ENCODE measurements around the gene CCDC141.

CCDC141 gene

GRCh38 chr2:178976351-178976750 is 73.6 kb downstream of the CCDC141 start:
- DNase-seq, result no peak

DNA sequence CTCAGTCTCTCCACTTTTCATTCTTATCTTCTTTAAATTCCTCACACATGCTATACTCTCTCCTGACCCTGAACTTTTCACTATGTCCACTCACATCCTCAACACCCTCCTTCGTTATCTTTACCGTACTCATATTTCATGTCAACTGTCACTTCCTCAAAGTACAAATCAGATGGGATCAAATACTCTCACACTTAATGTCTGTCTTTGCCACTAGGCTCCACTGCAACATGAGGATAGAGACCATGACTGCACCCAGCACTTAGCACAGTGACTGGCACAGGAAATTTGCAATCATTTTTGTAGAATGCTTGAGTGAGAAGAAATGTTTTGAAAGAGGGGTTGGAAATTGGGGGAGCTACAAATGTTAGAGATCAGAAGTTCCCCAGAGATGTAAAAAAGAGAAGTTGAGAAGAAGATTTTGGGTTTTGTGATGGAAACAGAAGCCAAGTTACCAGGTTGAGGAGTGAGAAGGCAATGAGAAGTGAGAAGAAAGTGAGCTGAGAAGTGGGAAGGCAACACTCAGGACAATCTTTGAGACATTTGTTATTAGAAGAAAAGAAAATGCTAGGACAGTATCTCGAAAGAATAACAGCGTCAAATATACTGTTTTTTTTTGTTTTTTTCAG is 87.0 kb downstream of the CCDC141 start:
- DNase-seq, result no peak

- DNase-seq, result no peak
These were observed 87.8 kb downstream of the CCDC141 start for GRCh38 chr2:178962152-178962551.

- no peak for DNase-seq
These were observed 95.9 kb downstream of the CCDC141 start for GRCh38 chr2:178954049-178954448.

- DNase-seq, result no peak
These were observed 98.5 kb downstream of the CCDC141 start for GRCh38 chr2:178951266-178952006.

- no peak for DNase-seq
These were observed 100.4 kb downstream of the CCDC141 start for GRCh38 chr2:178949584-178949983.

- no peak for DNase-seq
These were observed 100.8 kb downstream of the CCDC141 start for GRCh38 chr2:178949151-178949550.

GRCh38 chr2:178947006-178947405 is 102.9 kb downstream of the CCDC141 start:
- no peak for DNase-seq

GRCh38 chr2:178946494-178946893 is 103.4 kb downstream of the CCDC141 start:
- DNase-seq, result no peak

GRCh38 chr2:178943745-178944144 is 106.2 kb downstream of the CCDC141 start:
- DNase-seq, result no peak

- no peak for DNase-seq
These were observed 115.4 kb downstream of the CCDC141 start for GRCh38 chr2:178934571-178934970.

DNA sequence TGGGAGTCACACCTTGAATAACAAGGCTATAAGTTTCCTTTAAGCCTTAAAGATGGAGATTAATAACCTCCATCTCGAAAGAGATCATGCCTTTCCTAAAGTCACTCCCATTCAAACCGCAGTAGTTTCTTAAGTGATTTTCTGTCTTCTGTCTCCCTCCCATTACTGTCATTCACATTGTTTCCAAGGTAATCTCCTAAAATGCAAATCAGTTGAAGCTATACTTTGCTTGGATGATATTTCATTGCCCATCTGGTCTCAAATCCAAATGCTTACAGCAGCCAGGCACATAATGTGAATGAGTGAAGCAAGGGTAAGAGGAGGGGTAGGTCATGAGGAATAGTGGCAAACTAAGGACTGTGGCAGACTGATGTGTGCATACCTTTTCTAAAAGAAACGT is 116.4 kb downstream of the CCDC141 start:
- DNase-seq, result no peak

DNA sequence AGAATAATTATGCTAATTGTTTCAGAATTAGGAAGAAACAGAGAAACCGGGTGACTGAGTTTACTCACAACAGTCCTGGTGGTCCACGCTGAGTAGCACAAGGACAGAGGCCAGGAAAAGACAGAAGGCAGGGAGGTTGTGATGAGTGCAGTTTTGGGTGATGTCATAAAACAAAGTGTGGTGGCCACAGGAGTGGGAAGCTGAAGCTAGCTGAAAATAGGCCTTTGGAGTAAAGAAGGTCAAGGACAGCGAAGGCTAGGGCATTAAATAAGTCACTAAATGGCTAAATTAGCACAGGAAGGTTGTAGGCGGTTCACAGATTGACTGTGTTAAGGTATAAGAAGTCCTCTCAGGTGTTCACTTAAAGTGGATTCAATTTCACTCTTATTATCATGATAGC is 121.9 kb downstream of the CCDC141 start:
- DNase-seq, result no peak

- DNase-seq, result no peak
These were observed 122.8 kb downstream of the CCDC141 start for GRCh38 chr2:178927173-178927572.

- DNase-seq, result no peak
These were observed 125.1 kb downstream of the CCDC141 start for GRCh38 chr2:178924817-178925216.

DNA sequence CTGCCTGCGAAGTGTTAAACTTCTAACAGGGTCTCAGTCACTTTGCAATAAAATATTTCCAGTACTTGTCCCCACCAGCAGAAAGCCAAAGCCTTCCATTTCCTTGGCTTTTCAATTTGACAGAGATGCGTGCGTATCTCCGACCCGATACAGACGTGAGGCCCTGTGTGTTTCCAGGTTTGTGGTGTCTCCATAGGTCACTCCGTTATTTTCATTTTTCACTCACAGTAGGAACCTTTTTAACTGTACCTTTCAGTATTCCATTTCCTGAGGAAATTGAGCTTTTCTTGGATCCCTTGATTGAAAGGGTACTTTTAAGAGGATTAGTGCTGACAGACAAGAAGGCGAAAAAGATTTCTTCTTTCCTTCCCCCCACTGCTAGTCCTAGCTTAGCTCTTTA is 126.4 kb downstream of the CCDC141 start:
- no peak for DNase-seq

DNA sequence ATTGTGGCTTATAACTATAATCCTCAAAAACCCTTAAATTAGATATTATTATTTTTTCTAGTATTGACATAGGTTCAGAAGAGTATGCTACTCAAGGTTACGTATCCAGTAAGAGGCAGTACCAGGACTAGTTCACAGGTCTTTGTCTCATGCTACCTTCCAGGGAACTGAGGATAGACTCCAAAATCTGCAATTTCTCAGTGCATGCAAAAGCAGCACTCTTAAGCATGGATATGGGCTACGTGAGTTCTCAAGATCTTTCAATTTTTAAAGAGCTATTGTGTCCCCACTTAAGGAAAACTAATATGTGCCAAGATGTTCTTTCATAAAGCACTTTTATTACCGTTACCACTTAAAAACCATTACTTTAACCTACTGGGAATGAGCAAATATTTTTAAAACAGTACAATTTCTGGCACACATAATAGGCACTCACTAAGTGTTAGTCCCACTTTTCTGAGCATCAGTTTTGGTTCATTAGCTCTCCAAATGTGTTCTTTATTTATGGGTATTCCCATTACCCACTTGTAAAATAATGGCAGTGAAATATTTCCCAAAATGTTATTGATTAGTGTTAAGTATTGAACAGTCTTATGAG is 128.9 kb downstream of the CCDC141 start:
- DNase-seq, result no peak

- no peak for DNase-seq
These were observed 132.4 kb downstream of the CCDC141 start for GRCh38 chr2:178917555-178917954.

DNA sequence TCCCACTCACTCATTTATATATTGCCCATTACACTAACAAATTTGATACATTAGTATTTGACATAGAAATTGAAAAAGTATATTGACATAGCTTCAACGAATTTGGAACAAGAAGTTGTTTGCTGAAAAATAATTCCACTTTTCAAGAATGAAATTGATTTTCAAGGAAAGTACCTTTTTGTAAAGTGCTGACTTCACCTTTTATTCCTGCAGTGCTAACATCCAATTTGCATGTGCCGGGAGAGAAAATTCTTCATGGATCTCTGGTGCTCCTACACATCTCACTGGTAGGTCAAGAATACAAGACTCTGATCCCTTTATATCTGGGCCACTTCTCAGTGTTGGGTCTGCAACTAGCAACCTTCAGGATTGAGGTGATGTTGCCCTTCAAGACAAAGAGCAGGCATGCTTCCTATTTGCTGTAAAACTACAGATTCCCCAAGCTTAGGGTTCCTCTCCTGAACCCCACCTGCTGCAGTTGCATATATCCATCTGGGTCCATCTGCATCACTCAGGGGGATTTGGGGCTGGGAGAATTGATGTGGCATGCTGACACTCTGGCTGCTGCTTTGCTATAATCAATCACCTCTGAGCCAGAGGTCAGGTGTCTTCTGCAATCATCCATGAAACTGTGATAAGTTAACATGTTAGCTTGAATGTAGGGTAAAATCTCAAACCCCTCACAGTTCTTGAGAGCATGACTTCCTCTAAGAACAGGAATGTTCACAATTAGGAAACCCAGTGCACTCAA is 134.3 kb downstream of the CCDC141 start:
- DNase-seq, result no peak

GRCh38 chr2:178914259-178914849 is 135.6 kb downstream of the CCDC141 start:
- DNase-seq, result peak; percentile 35

GRCh38 chr2:178913049-178913441 is 136.9 kb downstream of the CCDC141 start:
- no peak for DNase-seq

DNA sequence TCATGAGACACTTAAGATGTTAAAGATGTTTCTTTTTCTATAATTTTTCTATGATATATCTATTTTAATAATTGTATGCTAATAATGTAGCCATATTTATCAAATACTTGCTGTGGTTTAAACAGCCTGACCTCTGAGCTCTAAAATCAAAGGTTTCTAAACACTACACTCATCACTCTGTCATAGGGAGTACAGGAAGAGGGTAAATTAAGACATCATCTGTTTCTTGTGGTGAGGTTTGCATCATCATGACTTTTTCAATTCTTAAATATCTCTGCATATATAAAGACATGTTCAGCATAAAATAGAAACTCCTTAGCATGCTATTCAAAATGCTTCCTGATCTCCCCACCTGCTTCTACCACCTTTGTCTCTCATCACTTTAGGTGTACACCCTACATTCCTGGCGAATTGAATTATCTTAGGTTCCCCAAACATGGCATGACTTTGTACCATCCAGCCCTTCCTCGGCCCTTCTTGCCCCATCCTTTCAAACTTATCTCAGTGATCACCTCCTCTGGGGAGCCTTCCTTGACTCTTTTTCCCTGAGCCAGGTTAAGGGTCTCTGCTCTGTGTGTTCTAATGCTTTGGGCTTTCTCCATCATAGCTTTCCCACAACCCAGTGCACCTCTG is 137.4 kb downstream of the CCDC141 start:
- no peak for DNase-seq

- no peak for DNase-seq
These were observed 138.9 kb downstream of the CCDC141 start for GRCh38 chr2:178911039-178911438.
